Neural cell (in vitro differentiated cells): Measurements from ENCODE around the gene CRACDL. TPM values are rescaled to one million over a fixed set of nuclear protein-coding genes. Genes with fewer than 3 reads are reported as not detected.

Source experiments
- H2AFZ ChIP-seq: fragments of 200-600, 300-800 bp; sonication (generic), shearing (Covaris generic); 2 replicates; pipeline ENCODE4 v1.6.0; 2014; ENCODE audit warnings: low read depth, mild to moderate bottlenecking, antibody characterized with exemption, low read length, moderate library complexity
- H3F3A ChIP-seq: fragments of 200-600 bp; shearing (Covaris generic); 2 replicates; pipeline ENCODE4 v1.6.1; 2016; ENCODE audit warnings: mild to moderate bottlenecking, moderate library complexity, mixed read lengths, antibody characterized with exemption, low read length; ENCODE audit not compliant: insufficient read depth, poor library complexity, severe bottlenecking
- H3K27ac ChIP-seq: fragments of 200-600, 300-800 bp; sonication (generic), shearing (Covaris generic); 2 replicates; pipeline ENCODE4 v1.5.1; 2014; ENCODE audit warnings: mild to moderate bottlenecking, low read length, moderate library complexity
- H3K27me3 ChIP-seq: fragments of 300-800, 200-600 bp; sonication (generic), shearing (Covaris generic); 2 replicates; pipeline ENCODE4 v1.6.0; 2014; ENCODE audit warnings: mild to moderate bottlenecking, low read depth, low read length, moderate library complexity; ENCODE audit not compliant: insufficient read depth
- H3K36me3 ChIP-seq: fragments of 300-800, 200-600 bp; sonication (generic), shearing (Covaris generic); 2 replicates; pipeline ENCODE4 v1.5.1; 2014; ENCODE audit warnings: mild to moderate bottlenecking, antibody characterized with exemption, low read length, moderate library complexity; ENCODE audit not compliant: insufficient read depth
- H3K4me2 ChIP-seq: fragments of 300-800, 200-600 bp; sonication (generic), shearing (Covaris generic); 2 replicates; pipeline ENCODE4 v1.6.0; 2014; ENCODE audit warnings: mild to moderate bottlenecking, low read length
- H3K4me3 ChIP-seq: fragments of 300-800, 200-600 bp; sonication (generic), shearing (Covaris generic); 2 replicates; pipeline ENCODE4 v1.5.1; 2014; ENCODE audit warnings: mild to moderate bottlenecking, low read length, moderate library complexity
- H3K79me2 ChIP-seq: fragments of 200-600 bp; shearing (Covaris generic); replicated peaks from 2 replicates; pipeline ENCODE4 v1.6.0; 2014; ENCODE audit warnings: mild to moderate bottlenecking, low read length, moderate library complexity; ENCODE audit not compliant: insufficient read depth
- H3K9ac ChIP-seq: fragments of 300-800, 200-600 bp; sonication (generic), shearing (Covaris generic); 2 replicates; pipeline ENCODE4 v1.6.1; 2016; ENCODE audit warnings: mild to moderate bottlenecking, low read length, mixed read lengths
- H3K9me2 ChIP-seq: fragments of 200-600 bp; shearing (Covaris generic); 2 replicates; pipeline ENCODE4 v1.6.1; 2016; ENCODE audit warnings: mild to moderate bottlenecking, low read length, mixed read lengths; ENCODE audit not compliant: insufficient read depth
- H3K9me3 ChIP-seq: fragments of 200-600, 300-800 bp; sonication (generic), shearing (Covaris generic); 2 replicates; pipeline ENCODE4 v1.6.1; 2016; ENCODE audit warnings: mild to moderate bottlenecking, mixed run types, low read length, moderate library complexity, mixed read lengths
- H4K20me1 ChIP-seq: fragments of 200-600 bp; shearing (Covaris generic); 2 replicates; pipeline ENCODE4 v1.6.1; 2016; ENCODE audit warnings: mild to moderate bottlenecking, mixed run types; ENCODE audit not compliant: insufficient read depth
- EP300 ChIP-seq: fragments of 450-650 bp; conservative IDR thresholded peaks from 2 replicates; pipeline ENCODE4 v1.6.1; 2014; ENCODE audit warnings: antibody characterized with exemption, mild to moderate bottlenecking, moderate library complexity; ENCODE audit not compliant: poor library complexity, severe bottlenecking
- EZH2 ChIP-seq: fragments of 200-600, 300-800 bp; shearing (Covaris generic), sonication (generic); IDR thresholded peaks from 2 replicates; pipeline ENCODE4 v1.6.1; 2014; ENCODE audit warnings: antibody characterized with exemption, low read length, borderline replicate concordance, mild to moderate bottlenecking; ENCODE audit not compliant: insufficient read depth, poor library complexity, severe bottlenecking
- MXI1 ChIP-seq: fragments of 450-650 bp; conservative IDR thresholded peaks from 2 replicates; pipeline ENCODE4 v1.6.1; 2014; ENCODE audit warnings: antibody characterized with exemption, mild to moderate bottlenecking; ENCODE audit not compliant: poor library complexity, severe bottlenecking
- POLR2AphosphoS5 ChIP-seq: IDR thresholded peaks from 2 replicates; pipeline ENCODE4 v1.6.1; 2012
- RAD21 ChIP-seq: fragments of 450-650 bp; conservative IDR thresholded peaks from 2 replicates; pipeline ENCODE4 v1.6.1; 2014; ENCODE audit warnings: antibody characterized with exemption, mild to moderate bottlenecking, moderate library complexity
- SMC3 ChIP-seq: fragments of 450-650 bp; conservative IDR thresholded peaks from 2 replicates; pipeline ENCODE4 v1.6.1; 2014; ENCODE audit warnings: antibody characterized with exemption, mild to moderate bottlenecking, moderate library complexity; ENCODE audit not compliant: poor library complexity
- TAF1 ChIP-seq: IDR thresholded peaks from 2 replicates; pipeline ENCODE4 v1.6.1; 2012; ENCODE audit warnings: low read depth
- polyA plus RNA-seq: library from polyadenylated mRNA; depleted of rRNA; stranded (reverse); fragments of >200 nt; gene quantifications from 2 replicates; pipeline ENCODE4 v1.2.3, GENCODE V29; 2014
- TF ChIP-seq, protein P1 (sequence below): IDR thresholded peaks from 2 replicates; pipeline ENCODE4 v1.6.1; 2012; ENCODE audit warnings: borderline replicate concordance
- TF ChIP-seq, protein P2 (sequence below): fragments of 450-650 bp; IDR thresholded peaks from 2 replicates; pipeline ENCODE4 v1.5.1; 2014; ENCODE audit warnings: antibody characterized with exemption, mild to moderate bottlenecking, moderate library complexity; ENCODE audit not compliant: poor library complexity, severe bottlenecking

CRACDL gene
- polyA plus RNA-seq, 1 donor from 2014 or later: 0.85 TPM

DNA sequence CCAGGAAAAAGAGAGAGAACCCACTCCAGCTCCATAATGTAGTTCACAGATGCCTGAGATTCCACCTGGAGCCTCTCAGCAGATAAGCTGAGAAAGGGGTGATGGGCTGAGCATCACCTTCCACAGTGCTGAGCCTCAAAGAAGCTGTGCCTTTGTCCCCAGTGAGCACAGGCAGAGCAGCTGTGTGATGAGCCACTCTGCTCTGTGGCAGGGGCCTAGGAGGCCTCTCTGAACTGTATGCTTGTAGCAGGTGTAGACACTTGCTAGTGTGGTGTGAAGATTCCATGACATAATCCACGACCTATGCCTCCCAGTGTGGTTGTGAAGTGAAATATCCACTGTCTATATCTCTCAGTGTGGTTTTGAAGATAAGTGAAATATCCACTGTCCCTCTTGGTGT, 134.7 kb downstream of the CRACDL start:
- Histone ChIP-seq H3K4me2 (no peak overlapping the region), H3K27me3 (no peaks in the 10 kb centered on the region), H3F3A (no peaks in the 10 kb centered on the region), H3K9me3 (no peaks in the 10 kb centered on the region), H2AFZ (no peak overlapping the region), H3K36me3 (no peaks in the 10 kb centered on the region), H3K9ac (no peak overlapping the region), H4K20me1 (no peaks in the 10 kb centered on the region), H3K9me2 (no peaks in the 10 kb centered on the region), H3K27ac (no peak overlapping the region), H3K4me3 (no peak overlapping the region), H3K79me2 (no peaks in the 10 kb centered on the region)
- TF ChIP-seq EZH2 (no peak), EP300 (no peak), POLR2AphosphoS5 (no peak), SMC3 (no peak), RAD21 (no peak), MXI1 (no peak), TAF1 (no peak)
- TF ChIP-seq, protein P1, sequence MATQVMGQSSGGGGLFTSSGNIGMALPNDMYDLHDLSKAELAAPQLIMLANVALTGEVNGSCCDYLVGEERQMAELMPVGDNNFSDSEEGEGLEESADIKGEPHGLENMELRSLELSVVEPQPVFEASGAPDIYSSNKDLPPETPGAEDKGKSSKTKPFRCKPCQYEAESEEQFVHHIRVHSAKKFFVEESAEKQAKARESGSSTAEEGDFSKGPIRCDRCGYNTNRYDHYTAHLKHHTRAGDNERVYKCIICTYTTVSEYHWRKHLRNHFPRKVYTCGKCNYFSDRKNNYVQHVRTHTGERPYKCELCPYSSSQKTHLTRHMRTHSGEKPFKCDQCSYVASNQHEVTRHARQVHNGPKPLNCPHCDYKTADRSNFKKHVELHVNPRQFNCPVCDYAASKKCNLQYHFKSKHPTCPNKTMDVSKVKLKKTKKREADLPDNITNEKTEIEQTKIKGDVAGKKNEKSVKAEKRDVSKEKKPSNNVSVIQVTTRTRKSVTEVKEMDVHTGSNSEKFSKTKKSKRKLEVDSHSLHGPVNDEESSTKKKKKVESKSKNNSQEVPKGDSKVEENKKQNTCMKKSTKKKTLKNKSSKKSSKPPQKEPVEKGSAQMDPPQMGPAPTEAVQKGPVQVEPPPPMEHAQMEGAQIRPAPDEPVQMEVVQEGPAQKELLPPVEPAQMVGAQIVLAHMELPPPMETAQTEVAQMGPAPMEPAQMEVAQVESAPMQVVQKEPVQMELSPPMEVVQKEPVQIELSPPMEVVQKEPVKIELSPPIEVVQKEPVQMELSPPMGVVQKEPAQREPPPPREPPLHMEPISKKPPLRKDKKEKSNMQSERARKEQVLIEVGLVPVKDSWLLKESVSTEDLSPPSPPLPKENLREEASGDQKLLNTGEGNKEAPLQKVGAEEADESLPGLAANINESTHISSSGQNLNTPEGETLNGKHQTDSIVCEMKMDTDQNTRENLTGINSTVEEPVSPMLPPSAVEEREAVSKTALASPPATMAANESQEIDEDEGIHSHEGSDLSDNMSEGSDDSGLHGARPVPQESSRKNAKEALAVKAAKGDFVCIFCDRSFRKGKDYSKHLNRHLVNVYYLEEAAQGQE: no peak
- TF ChIP-seq, protein P2, sequence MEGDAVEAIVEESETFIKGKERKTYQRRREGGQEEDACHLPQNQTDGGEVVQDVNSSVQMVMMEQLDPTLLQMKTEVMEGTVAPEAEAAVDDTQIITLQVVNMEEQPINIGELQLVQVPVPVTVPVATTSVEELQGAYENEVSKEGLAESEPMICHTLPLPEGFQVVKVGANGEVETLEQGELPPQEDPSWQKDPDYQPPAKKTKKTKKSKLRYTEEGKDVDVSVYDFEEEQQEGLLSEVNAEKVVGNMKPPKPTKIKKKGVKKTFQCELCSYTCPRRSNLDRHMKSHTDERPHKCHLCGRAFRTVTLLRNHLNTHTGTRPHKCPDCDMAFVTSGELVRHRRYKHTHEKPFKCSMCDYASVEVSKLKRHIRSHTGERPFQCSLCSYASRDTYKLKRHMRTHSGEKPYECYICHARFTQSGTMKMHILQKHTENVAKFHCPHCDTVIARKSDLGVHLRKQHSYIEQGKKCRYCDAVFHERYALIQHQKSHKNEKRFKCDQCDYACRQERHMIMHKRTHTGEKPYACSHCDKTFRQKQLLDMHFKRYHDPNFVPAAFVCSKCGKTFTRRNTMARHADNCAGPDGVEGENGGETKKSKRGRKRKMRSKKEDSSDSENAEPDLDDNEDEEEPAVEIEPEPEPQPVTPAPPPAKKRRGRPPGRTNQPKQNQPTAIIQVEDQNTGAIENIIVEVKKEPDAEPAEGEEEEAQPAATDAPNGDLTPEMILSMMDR: no peak

DNA sequence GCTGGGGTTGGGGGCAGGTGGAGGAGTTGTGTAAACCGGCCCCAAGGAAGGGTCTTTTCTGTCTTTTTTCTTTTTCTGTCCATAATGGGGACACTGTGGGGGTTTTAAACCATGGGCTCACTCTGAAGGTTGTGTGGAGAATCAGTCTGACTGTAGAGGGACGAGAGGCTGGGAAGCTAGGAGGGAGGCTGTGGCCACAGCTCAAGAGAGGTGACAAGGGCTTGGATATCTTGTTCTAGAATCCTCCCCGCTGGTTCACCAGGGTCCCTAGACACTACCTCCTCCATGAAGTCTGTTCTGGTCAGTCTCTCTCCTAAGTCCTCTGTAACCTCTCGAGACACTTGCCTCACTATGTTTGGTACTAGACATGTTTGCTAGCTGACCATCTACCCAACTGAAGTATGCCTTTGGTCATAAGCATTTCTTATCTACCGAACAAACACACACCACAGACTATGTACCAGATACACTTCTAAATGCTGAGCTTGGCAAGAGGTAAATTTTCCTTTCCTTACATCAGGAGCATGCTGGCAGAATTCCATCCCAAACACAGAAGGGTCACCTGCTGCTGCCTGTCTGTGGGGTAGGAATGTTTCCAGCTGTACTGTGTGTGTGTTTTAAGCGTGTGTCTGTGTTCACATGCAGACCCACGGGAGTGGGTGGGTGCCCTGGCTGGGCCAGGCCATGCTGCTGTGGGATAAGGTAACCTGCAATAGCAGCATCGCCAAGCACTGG, 135.5 kb downstream of the CRACDL start:
- Histone ChIP-seq H3K4me3 (no peak overlapping the region), H3K9me2 (no peaks in the 10 kb centered on the region), H3K9ac (no peak overlapping the region), H4K20me1 (no peaks in the 10 kb centered on the region), H3K4me2 (no peak overlapping the region), H3K79me2 (no peaks in the 10 kb centered on the region), H2AFZ (no peak overlapping the region), H3K27ac (no peak overlapping the region), H3F3A (no peaks in the 10 kb centered on the region), H3K27me3 (no peaks in the 10 kb centered on the region), H3K9me3 (no peaks in the 10 kb centered on the region), H3K36me3 (no peaks in the 10 kb centered on the region)
- TF ChIP-seq, protein P1: no peak
- TF ChIP-seq SMC3 (no peak), EP300 (no peak), POLR2AphosphoS5 (no peak), RAD21 (no peak), MXI1 (no peak)
